MM.1S (cell line): Measurements from ENCODE around the gene ZNF175.
A peak's percentile ranks its signal among the peaks of the same experiment; 100 is the strongest.

Experiments used
- DNase-seq: peaks from one replicate; pipeline ENCODE4 v3.0.0-alpha.2; 2015
- H2AFZ ChIP-seq: fragments of 300-600 bp; sonication (generic); 2 replicates; pipeline ENCODE4 v1.6.0; 2016; ENCODE audit warnings: antibody characterized with exemption, low read length
- H3F3A ChIP-seq: fragments of 300-600 bp; sonication (generic); 2 replicates; pipeline ENCODE4 v1.6.1; 2016; ENCODE audit warnings: mild to moderate bottlenecking, antibody characterized with exemption, low read length, moderate library complexity, mixed read lengths; ENCODE audit not compliant: insufficient read depth
- H3K27ac ChIP-seq: fragments of 300-600 bp; sonication (generic); 2 replicates; pipeline ENCODE4 v1.5.1; 2016; ENCODE audit warnings: mild to moderate bottlenecking, low read length
- H3K27me3 ChIP-seq: fragments of 300-600 bp; sonication (generic); replicated peaks from 2 replicates; pipeline ENCODE4 v1.6.0; 2016; ENCODE audit warnings: low read length; ENCODE audit not compliant: insufficient read depth
- H3K36me3 ChIP-seq: fragments of 300-600 bp; sonication (generic); replicated peaks from 2 replicates; pipeline ENCODE4 v1.6.1; 2016; ENCODE audit warnings: mild to moderate bottlenecking, low read length, mixed read lengths; ENCODE audit not compliant: insufficient read depth
- H3K4me1 ChIP-seq: fragments of 300-600 bp; sonication (generic); 2 replicates; pipeline ENCODE4 v1.6.1; 2016; ENCODE audit warnings: low read length, mixed read lengths
- H3K4me2 ChIP-seq: fragments of 300-600 bp; sonication (generic); 2 replicates; pipeline ENCODE4 v1.6.0; 2016; ENCODE audit warnings: low read depth, low read length
- H3K4me3 ChIP-seq: fragments of 300-600 bp; sonication (generic); 2 replicates; pipeline ENCODE4 v1.5.1; 2016; ENCODE audit warnings: low read length, mixed read lengths
- H3K79me2 ChIP-seq: fragments of 300-600 bp; sonication (generic); 2 replicates; pipeline ENCODE4 v1.6.1; 2016; ENCODE audit warnings: mixed run types, low read length, mixed read lengths
- H3K9ac ChIP-seq: fragments of 300-600 bp; sonication (generic); 2 replicates; pipeline ENCODE4 v1.6.1; 2016; ENCODE audit warnings: low read length, mixed read lengths
- H3K9me2 ChIP-seq: fragments of 300-600 bp; sonication (generic); replicated peaks from 2 replicates; pipeline ENCODE4 v1.6.1; 2016; ENCODE audit warnings: mild to moderate bottlenecking, low read length, mixed read lengths; ENCODE audit not compliant: insufficient read depth
- H3K9me3 ChIP-seq: fragments of 300-600 bp; sonication (generic); replicated peaks from 2 replicates; pipeline ENCODE4 v1.6.1; 2016; ENCODE audit warnings: mild to moderate bottlenecking, low read length, mixed read lengths; ENCODE audit not compliant: insufficient read depth
- H4K20me1 ChIP-seq: fragments of 300-600 bp; sonication (generic); 2 replicates; pipeline ENCODE4 v1.6.1; 2016; ENCODE audit warnings: mild to moderate bottlenecking, low read length, moderate library complexity, mixed read lengths; ENCODE audit not compliant: insufficient read depth
- CTCF ChIP-seq: fragments of 300-600 bp; sonication (generic); IDR thresholded peaks from 2 replicates; pipeline ENCODE4 v1.5.1; 2016; ENCODE audit warnings: antibody characterized with exemption, low read length, mixed read lengths
- EZH2 ChIP-seq: fragments of 300-600 bp; sonication (generic); optimal IDR thresholded peaks from 2 replicates; pipeline ENCODE3; 2017; ENCODE audit warnings: low read depth, mild to moderate bottlenecking, antibody characterized with exemption, low read length, mixed read lengths
- EZH2phosphoT487 ChIP-seq: fragments of 300-600 bp; sonication (generic); IDR thresholded peaks from 2 replicates; pipeline ENCODE4 v1.6.1; 2018; ENCODE audit warnings: antibody characterized with exemption, low read length

The ZNF175 gene

GRCh38 chr19:51637362-51637978 lies 66.4 kb downstream of the ZNF175 start:
- Histone ChIP-seq H3K9me3 (no peaks in the 10 kb centered on the region), H3K27ac (no peak overlapping the region), H3F3A (no peaks in the 10 kb centered on the region), H3K9ac (no peak overlapping the region), H3K79me2 (no peaks in the 10 kb centered on the region), H2AFZ (no peak overlapping the region), H3K27me3 (no peaks in the 10 kb centered on the region), H3K36me3 (no peaks in the 10 kb centered on the region), H3K9me2 (no peaks in the 10 kb centered on the region), H3K4me3 (no peak overlapping the region), H3K4me2 (no peak overlapping the region), H3K4me1 (no peaks in the 10 kb centered on the region), H4K20me1 (no peaks in the 10 kb centered on the region)
- no peak for DNase-seq
- TF ChIP-seq EZH2phosphoT487 (no peak), EZH2 (no peak), CTCF (peak; percentile 43)

- no peaks in the 10 kb centered on the region for H3K9me3 ChIP-seq
- no peaks in the 10 kb centered on the region for H4K20me1 ChIP-seq
Observed at GRCh38 chr19:51639916-51640315, 68.8 kb downstream of the ZNF175 start.

GRCh38 chr19:51640386-51640785 lies 69.3 kb downstream of the ZNF175 start:
- Histone ChIP-seq H3K27me3 (no peaks in the 10 kb centered on the region), H3K9ac (no peak overlapping the region), H3K4me3 (no peak overlapping the region), H3K9me2 (no peaks in the 10 kb centered on the region), H3K79me2 (no peaks in the 10 kb centered on the region), H3F3A (no peaks in the 10 kb centered on the region), H3K4me2 (no peak overlapping the region), H2AFZ (no peak overlapping the region), H4K20me1 (no peaks in the 10 kb centered on the region), H3K9me3 (no peaks in the 10 kb centered on the region), H3K27ac (no peak overlapping the region), H3K4me1 (no peaks in the 10 kb centered on the region), H3K36me3 (no peaks in the 10 kb centered on the region)
- no peak for TF ChIP-seq EZH2
- no peak for TF ChIP-seq EZH2phosphoT487
- no peak for TF ChIP-seq CTCF
- DNase-seq = no peak

More at GRCh38 chr19:51639916-51640315, 68.8 kb downstream of the ZNF175 start:
- Histone ChIP-seq H3K27me3 (no peaks in the 10 kb centered on the region), H3K4me1 (no peaks in the 10 kb centered on the region), H3K36me3 (no peaks in the 10 kb centered on the region), H2AFZ (no peak overlapping the region), H3K9ac (no peak overlapping the region), H3F3A (no peaks in the 10 kb centered on the region), H3K4me2 (no peak overlapping the region), H3K79me2 (no peaks in the 10 kb centered on the region), H3K27ac (no peak overlapping the region), H3K4me3 (no peak overlapping the region), H3K9me2 (no peaks in the 10 kb centered on the region)
- DNase-seq = no peak
- TF ChIP-seq EZH2phosphoT487 (no peak), CTCF (no peak), EZH2 (no peak)
